Stimulated activated CD4-positive, alpha-beta T cell treated with anti-CD3 and anti-CD28 coated beads, Interleukin-2, amount 100 ng/mL, for 48 hours (primary cell): ENCODE measurements around the gene MRPL51.

Source experiments
- DNase-seq, 2 donors: peaks; one replicate each; pipeline ENCODE4 v3.0.0-alpha.2; 2020

MRPL51 gene

DNA sequence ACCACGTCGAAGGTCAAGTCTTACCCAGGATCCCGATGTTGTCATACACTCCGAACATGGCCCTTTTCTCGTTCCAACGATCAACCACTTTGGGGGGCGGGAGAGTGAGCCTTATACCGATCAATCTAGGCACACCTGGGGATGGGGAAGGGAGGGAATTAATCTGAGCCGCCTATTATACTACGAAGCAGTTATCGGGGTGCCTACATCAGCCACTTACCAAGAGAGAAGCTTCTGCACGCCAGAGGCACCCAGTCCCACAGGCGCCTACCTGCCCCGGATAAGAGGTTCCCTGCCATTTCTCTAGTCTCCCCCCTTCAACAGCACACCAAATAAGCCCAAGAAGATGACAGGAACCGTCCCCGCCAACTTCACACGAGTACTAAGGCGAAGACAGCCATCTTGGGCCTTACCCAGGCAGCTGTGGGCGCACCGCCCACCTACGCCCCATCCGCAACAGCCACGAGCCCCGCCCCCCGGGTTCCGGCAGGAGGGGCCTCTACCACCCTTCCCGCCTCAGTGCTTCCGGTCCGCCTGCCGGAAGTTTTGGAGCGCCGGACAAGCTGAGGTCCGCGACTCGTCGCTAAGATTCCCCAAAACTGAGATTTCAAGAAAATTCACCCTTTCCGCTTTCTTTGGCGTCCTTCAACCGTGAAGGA is at the start of gene MRPL51:
Gene MRPL51 (minus strand): TSS at position 425 of the 659 bp plus-strand sequence. CDS start 126 bp downstream, at position 299.
- DNase-seq: peak; percentile 98

DNA sequence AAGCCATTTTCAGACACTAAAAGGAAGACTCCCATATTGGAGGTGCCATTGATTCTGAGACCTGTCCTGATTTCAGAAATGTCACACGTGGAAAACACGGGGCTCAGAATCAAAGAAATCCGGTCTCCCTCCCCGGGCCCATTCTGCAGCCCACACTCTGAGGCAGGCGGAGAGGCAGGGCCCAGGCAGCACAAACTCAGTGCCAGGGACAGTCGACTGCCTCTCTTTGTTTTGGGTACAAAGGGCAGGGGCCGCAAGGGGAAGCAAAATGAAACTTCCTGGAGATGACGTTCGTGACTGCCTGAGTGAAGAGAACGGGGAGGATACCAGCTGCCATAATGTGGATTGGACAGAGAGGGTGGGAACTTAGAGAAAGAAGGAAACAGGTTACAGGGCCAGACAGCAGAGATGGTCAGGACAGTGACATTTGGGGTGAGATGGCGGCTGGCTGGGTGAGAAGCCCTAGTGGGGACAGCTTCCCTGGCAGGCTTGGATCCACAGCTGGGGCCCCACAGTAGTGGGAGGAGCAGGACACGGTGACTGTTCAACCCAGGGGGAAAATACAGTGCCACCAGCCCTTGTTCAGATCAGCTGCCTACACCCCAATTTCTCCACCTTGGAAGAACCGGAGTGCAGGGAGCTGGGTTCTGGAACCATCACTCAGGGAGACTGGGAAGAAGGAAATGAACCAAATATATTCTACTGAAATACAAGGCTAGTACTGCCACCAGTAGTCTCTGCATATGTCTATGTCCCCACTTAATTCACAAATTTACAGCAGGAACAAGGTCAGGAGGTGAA is 49.3 kb upstream of the MRPL51 start:
- DNase-seq: no peak

- no peak for DNase-seq
Observed at GRCh38 chr12:6541371-6542165, 48.5 kb upstream of the MRPL51 start.

DNA sequence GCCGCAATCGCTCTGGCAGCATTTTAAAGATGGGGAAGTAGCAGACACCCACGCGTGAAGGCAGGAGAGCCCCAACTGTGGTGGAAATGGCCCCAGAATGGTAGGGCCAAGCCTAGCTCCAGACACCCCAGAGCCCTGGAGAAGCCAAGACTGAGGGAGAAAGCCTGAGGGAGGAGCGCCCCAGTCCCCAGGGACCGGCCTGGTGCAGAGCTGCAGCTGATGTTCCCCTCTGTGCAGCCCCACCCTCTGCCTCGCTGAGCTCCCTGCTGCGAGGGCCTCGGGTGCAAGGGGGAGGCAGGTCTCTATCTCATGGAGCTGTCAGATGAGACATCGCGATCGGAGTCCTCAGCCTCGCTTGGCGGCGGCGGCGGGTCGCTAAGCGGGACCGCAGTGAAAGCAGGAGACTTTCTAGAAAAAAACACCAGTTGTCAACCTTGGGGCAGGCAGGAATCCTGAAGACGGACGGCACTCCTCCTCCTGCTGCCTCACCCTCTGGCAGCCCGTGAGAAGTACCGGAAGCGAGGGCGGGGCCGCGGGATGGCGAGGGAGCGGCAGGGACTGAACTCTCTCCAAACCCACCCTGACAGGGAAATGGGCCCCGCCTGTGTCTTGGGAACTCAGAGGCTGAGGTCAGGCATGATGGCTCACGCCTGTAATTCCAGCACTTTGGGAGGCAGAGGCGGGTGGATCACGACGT is 47.3 kb upstream of the MRPL51 start:
- DNase-seq: peak; percentile 31 to 37

DNA sequence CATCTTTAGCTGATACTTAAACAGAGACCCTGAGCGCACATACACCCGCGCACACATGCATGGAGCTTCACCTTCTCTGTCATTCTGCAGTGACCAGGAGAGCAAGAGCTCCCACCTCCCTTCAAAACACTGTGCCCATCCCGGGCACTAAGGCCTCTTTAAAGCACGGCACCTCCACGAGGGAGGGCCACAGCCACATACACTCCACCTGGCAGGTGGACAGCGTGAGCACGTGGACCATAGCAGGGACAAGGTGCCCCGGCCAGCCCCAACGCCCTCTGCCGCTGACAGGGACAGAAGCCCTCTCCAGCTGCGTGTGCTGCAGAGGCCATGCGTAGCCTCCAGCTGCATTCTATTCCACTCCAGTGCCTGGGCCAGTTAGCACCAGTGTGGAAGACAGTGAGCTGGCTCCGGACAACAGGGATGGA is 46.7 kb upstream of the MRPL51 start:
- DNase-seq: no peak

DNA sequence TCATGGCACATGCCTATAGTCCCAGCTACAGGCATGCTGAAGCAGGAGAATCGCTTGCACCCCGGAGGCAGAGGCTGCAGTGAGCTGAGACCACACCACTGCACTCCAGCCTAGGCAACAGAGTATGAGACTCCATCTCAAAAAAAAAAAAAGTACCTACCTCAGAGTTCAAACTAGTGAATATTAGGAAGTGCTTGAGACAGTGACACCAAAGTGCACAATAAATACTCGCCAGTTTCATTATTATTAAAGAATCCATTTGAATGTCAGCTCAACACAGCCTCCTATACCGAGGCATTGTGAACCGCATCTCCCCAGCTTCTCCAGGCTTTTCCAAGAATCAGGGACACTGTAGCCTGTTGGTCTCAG is 46.2 kb upstream of the MRPL51 start:
- DNase-seq: no peak

GRCh38 chr12:6538420-6539313 is 45.6 kb upstream of the MRPL51 start:
- DNase-seq: peak; percentile 42 to 43

DNA sequence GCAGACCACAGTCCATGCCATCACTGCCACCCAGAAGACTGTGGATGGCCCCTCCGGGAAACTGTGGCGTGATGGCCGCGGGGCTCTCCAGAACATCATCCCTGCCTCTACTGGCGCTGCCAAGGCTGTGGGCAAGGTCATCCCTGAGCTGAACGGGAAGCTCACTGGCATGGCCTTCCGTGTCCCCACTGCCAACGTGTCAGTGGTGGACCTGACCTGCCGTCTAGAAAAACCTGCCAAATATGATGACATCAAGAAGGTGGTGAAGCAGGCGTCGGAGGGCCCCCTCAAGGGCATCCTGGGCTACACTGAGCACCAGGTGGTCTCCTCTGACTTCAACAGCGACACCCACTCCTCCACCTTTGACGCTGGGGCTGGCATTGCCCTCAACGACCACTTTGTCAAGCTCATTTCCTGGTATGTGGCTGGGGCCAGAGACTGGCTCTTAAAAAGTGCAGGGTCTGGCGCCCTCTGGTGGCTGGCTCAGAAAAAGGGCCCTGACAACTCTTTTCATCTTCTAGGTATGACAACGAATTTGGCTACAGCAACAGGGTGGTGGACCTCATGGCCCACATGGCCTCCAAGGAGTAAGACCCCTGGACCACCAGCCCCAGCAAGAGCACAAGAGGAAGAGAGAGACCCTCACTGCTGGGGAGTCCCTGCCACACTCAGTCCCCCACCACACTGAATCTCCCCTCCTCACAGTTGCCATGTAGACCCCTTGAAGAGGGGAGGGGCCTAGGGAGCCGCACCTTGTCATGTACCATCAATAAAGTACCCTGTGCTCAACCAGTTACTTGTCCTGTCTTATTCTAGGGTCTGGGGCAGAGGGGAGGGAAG is 44.7 kb upstream of the MRPL51 start:
- DNase-seq: peak; percentile 78 to 80

GRCh38 chr12:6536894-6537579 is 44.0 kb upstream of the MRPL51 start:
- peak in 1 of 2 donors; percentile 22 for DNase-seq

GRCh38 chr12:6535960-6536847 is 43.1 kb upstream of the MRPL51 start:
- peak in 1 of 2 donors; percentile 13 for DNase-seq

GRCh38 chr12:6535697-6535946 is 42.6 kb upstream of the MRPL51 start:
- no peak for DNase-seq

DNA sequence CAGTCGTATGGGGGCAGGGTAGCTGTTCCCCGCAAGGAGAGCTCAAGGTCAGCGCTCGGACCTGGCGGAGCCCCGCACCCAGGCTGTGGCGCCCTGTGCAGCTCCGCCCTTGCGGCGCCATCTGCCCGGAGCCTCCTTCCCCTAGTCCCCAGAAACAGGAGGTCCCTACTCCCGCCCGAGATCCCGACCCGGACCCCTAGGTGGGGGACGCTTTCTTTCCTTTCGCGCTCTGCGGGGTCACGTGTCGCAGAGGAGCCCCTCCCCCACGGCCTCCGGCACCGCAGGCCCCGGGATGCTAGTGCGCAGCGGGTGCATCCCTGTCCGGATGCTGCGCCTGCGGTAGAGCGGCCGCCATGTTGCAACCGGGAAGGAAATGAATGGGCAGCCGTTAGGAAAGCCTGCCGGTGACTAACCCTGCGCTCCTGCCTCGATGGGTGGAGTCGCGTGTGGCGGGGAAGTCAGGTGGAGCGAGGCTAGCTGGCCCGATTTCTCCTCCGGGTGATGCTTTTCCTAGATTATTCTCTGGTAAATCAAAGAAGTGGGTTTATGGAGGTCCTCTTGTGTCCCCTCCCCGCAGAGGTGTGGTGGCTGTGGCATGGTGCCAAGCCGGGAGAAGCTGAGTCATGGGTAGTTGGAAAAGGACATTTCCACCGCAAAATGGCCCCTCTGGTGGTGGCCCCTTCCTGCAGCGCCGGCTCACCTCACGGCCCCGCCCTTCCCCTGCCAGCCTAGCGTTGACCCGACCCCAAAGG is 42.1 kb upstream of the MRPL51 start:
- peak; percentile 70 to 71 for DNase-seq

DNA sequence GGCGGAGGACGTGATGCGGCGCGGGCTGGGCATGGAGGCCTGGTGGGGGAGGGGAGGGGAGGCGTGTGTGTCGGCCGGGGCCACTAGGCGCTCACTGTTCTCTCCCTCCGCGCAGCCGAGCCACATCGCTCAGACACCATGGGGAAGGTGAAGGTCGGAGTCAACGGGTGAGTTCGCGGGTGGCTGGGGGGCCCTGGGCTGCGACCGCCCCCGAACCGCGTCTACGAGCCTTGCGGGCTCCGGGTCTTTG is 41.6 kb upstream of the MRPL51 start:
- DNase-seq: no peak

DNA sequence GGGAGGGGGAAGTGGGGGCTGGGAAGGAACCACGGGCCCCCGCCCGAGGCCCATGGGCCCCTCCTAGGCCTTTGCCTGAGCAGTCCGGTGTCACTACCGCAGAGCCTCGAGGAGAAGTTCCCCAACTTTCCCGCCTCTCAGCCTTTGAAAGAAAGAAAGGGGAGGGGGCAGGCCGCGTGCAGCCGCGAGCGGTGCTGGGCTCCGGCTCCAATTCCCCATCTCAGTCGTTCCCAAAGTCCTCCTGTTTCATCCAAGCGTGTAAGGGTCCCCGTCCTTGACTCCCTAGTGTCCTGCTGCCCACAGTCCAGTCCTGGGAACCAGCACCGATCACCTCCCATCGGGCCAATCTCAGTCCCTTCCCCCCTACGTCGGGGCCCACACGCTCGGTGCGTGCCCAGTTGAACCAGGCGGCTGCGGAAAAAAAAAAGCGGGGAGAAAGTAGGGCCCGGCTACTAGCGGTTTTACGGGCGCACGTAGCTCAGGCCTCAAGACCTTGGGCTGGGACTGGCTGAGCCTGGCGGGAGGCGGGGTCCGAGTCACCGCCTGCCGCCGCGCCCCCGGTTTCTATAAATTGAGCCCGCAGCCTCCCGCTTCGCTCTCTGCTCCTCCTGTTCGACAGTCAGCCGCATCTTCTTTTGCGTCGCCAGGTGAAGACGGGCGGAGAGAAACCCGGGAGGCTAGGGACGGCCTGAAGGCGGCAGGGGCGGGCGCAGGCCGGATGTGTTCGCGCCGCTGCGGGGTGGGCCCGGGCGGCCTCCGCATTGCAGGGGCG is 41.0 kb upstream of the MRPL51 start, which contains the start of gene GAPDH:
Gene GAPDH (plus strand): TSS at position 595 of the 772 bp plus-strand sequence. CDS start 316 bp downstream, outside the sequence.
- peak; percentile 84 to 92 for DNase-seq

GRCh38 chr12:6533653-6533922 is 40.5 kb upstream of the MRPL51 start:
- no peak for DNase-seq

DNA sequence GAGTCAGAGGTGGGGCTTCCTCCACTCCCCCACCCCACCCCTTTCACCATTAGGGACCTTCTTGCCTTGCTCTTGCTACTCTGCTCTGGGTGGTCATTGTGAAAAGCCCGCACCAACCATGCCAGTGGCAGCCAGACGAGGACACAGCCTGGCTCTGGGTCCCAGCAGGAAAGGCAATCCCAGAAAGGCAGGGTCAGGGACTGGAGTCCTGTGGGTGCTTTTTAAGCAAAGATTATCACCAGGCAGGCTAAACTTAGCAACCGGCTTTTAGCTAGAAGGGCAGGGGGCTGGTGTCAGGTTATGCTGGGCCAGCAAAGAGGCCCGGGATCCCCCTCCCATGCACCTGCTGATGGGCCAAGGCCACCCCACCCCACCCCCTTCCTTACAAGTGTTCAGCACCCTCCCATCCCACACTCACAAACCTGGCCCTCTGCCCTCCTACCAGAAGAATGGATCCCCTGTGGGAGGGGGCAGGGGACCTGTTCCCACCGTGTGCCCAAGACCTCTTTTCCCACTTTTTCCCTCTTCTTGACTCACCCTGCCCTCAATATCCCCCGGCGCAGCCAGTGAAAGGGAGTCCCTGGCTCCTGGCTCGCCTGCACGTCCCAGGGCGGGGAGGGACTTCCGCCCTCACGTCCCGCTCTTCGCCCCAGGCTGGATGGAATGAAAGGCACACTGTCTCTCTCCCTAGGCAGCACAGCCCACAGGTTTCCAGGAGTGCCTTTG is 40.0 kb upstream of the MRPL51 start:
- DNase-seq: peak; percentile 45 to 53
